OCI-LY7 (cell line): ENCODE measurements around the gene SLC8B1. TPM values are rescaled to one million over a fixed set of nuclear protein-coding genes. Genes with fewer than 3 reads are reported as not detected.

Experiments used
- BruUV-seq: library from RNA; stranded (reverse); fragments of 400-500 nt; replicated peaks from 2 replicates; lab custom pipeline; 2021; lab: Mats Ljungman, UMichigan
- CTCF ChIA-PET: fragments of 300-600 bp; sonication (Branson Sonifier 250); formaldehyde crosslinking; loops from one replicate; lab custom pipeline; 2022; ENCODE audit warnings: antibody characterized with exemption; ENCODE audit not compliant: unreplicated experiment; lab: Charles Lee
- POLR2A ChIA-PET: fragments of 300-600 bp; sonication (Branson Sonifier 250); formaldehyde crosslinking; loops from one replicate; lab custom pipeline; 2022; ENCODE audit warnings: antibody characterized with exemption; lab: Charles Lee
- DNase-seq: peaks from one replicate; pipeline ENCODE4 v3.0.0-alpha.2; 2015; ENCODE audit warnings: low spot score
- H2AFZ ChIP-seq: fragments of 200-600 bp; sonication (generic), shearing (Covaris generic); 2 replicates; pipeline ENCODE4 v1.6.1; 2014; ENCODE audit warnings: mild to moderate bottlenecking, antibody characterized with exemption, low read length, moderate library complexity
- H3K27ac ChIP-seq: fragments of 200-600 bp; sonication (generic); 2 replicates; pipeline ENCODE4 v1.5.1; 2014; ENCODE audit warnings: mixed run types, low read depth, mild to moderate bottlenecking, moderate library complexity, low read length, inconsistent platforms; ENCODE audit not compliant: poor library complexity, severe bottlenecking
- H3K36me3 ChIP-seq: fragments of 200-600 bp; sonication (generic); 2 replicates; pipeline ENCODE4 v1.6.1; 2014; ENCODE audit warnings: mild to moderate bottlenecking, antibody characterized with exemption, low read length, moderate library complexity, mixed read lengths; ENCODE audit not compliant: insufficient read depth
- H3K4me1 ChIP-seq: fragments of 200-600 bp; sonication (generic); 2 replicates; pipeline ENCODE4 v1.5.1; 2014; ENCODE audit warnings: mild to moderate bottlenecking, low read length; ENCODE audit not compliant: insufficient read depth, poor library complexity, severe bottlenecking
- H3K4me2 ChIP-seq: fragments of 200-600 bp; sonication (generic); 2 replicates; pipeline ENCODE4 v1.6.1; 2014; ENCODE audit warnings: mild to moderate bottlenecking, low read length
- H3K4me3 ChIP-seq: fragments of 200-600 bp; sonication (generic); 2 replicates; pipeline ENCODE4 v1.5.1; 2014; ENCODE audit warnings: mild to moderate bottlenecking, low read depth, low read length; ENCODE audit not compliant: poor library complexity, severe bottlenecking
- H3K79me2 ChIP-seq: fragments of 200-600 bp; sonication (generic); 2 replicates; pipeline ENCODE4 v1.6.1; 2016; ENCODE audit warnings: low read depth, mild to moderate bottlenecking, low read length, moderate library complexity, mixed read lengths; ENCODE audit not compliant: insufficient read depth
- H3K9me2 ChIP-seq: fragments of 200-600 bp; sonication (generic); 2 replicates; pipeline ENCODE4 v1.6.1; 2016; ENCODE audit warnings: mild to moderate bottlenecking, low read length, mixed read lengths; ENCODE audit not compliant: insufficient read depth
- H3K9me3 ChIP-seq: fragments of 200-600 bp; sonication (generic); 2 replicates; pipeline ENCODE4 v1.6.1; 2014; ENCODE audit warnings: mild to moderate bottlenecking, mixed run types, low read length, mixed read lengths
- H4K20me1 ChIP-seq: fragments of 200-600 bp; sonication (generic); 2 replicates; pipeline ENCODE4 v1.6.1; 2014; ENCODE audit warnings: mild to moderate bottlenecking, antibody characterized with exemption, low read length, moderate library complexity, mixed read lengths; ENCODE audit not compliant: insufficient read depth
- CTCF ChIP-seq: fragments of 200-600 bp; sonication (generic); conservative IDR thresholded peaks from 2 replicates; pipeline ENCODE4 v1.5.1; 2014; ENCODE audit warnings: mild to moderate bottlenecking, antibody characterized with exemption, low read length, moderate library complexity, mixed read lengths
- EZH2phosphoT487 ChIP-seq: fragments of 200-600 bp; sonication (generic); IDR thresholded peaks from 2 replicates; pipeline ENCODE4 v1.6.1; 2018; ENCODE audit warnings: low read depth, borderline replicate concordance, mild to moderate bottlenecking, mixed run types, antibody characterized with exemption, low read length, moderate library complexity, mixed read lengths
- intact Hi-C: fragments of 100-400 bp; cut with micrococcal nuclease; formaldehyde crosslinking; loops from one replicate; pipeline ENCODE4 v1.10.0; 2022; ENCODE audit not compliant: unreplicated experiment
- total RNA-seq, 2 experiments: library from RNA; depleted of rRNA in 1 of 2; stranded (reverse); fragments of >200 nt in 1 of 2; shearing (Covaris generic) in 1 of 2; gene quantifications; 2 replicates each; pipeline ENCODE4 v1.2.3, GENCODE V29; 2014 to 2022

Gene SLC8B1
- total RNA-seq, 2 experiments from 2014 or later, result 47.1 to 57.2 TPM

- BruUV-seq, result no TSS peak
- ChIA-PET CTCF (interaction anchor here (0.6 kb wide), 2 partner anchors 30 to 529 kb away, joined by 3 to 4 read pairs; no protein-coding TSS in a partner anchor), POLR2A (interaction anchor here (0.6 to 1.4 kb wide), 2 partner anchors 13 to 130 kb away, joined by 3 to 5 read pairs; no protein-coding TSS in a partner anchor)
- no peaks in the 10 kb centered on the region for H3K9me2 ChIP-seq
- peak overlapping the region; percentile 74 for H3K27ac ChIP-seq
- peaks cover 19% of the 10 kb centered on the region; the same call in 1 of the 2 replicates for H3K79me2 ChIP-seq
- peaks cover 49% of the 10 kb centered on the region for H3K36me3 ChIP-seq
- peaks cover 26% of the 10 kb centered on the region for H3K4me1 ChIP-seq
- H3K4me2 ChIP-seq, result peak overlapping the region; percentile 89
- H3K4me3 ChIP-seq, result peak overlapping the region; percentile 77
- H4K20me1 ChIP-seq, result 0 out of 2 replicates have a peak, but pooled peaks cover 4% of the 10 kb centered on the region
- DNase-seq, result no peak
- no peaks in the 10 kb centered on the region for H3K9me3 ChIP-seq
- TF ChIP-seq EZH2phosphoT487, result no peak
- no peak for TF ChIP-seq CTCF
- intact Hi-C loops, result loop anchor here (5.0 kb wide), 1 partner anchor 136 kb away; no protein-coding TSS in a partner anchor
- no peak overlapping the region for H2AFZ ChIP-seq
Measured at GRCh38 chr12:113332688-113333417, 2.1 kb downstream of the SLC8B1 start.

- BruUV-seq, result no TSS peak
Measured at GRCh38 chr12:113330505-113330904, 4.4 kb downstream of the SLC8B1 start.

More at GRCh38 chr12:113330505-113330904, 4.4 kb downstream of the SLC8B1 start:
- no peak for TF ChIP-seq CTCF
- CTCF ChIA-PET, result no interaction called here
- peaks cover 67% of the 10 kb centered on the region for H3K36me3 ChIP-seq
- no peak overlapping the region for H2AFZ ChIP-seq
- no peak overlapping the region for H3K4me2 ChIP-seq
- POLR2A ChIA-PET, result no interaction called here
- H3K27ac ChIP-seq, result no peak overlapping the region
- no peak overlapping the region for H3K4me3 ChIP-seq
- peaks cover 19% of the 10 kb centered on the region; the same call in 1 of the 2 replicates for H3K79me2 ChIP-seq
- no peaks in the 10 kb centered on the region for H3K9me3 ChIP-seq
- no peak for DNase-seq
- 0 out of 2 replicates have a peak, but pooled peaks cover 4% of the 10 kb centered on the region for H4K20me1 ChIP-seq
- no peaks in the 10 kb centered on the region for H3K9me2 ChIP-seq
- intact Hi-C loops, result loop anchor here (5.0 kb wide), 1 partner anchor 133 kb away; no protein-coding TSS in a partner anchor
- peaks cover 31% of the 10 kb centered on the region for H3K4me1 ChIP-seq
